NCI-H2227 (cell line): Measurements from ENCODE around the gene VLDLR.
"Not testable (repeated sequence)": the region's sequence is repeated elsewhere in the genome, so short reads cannot be mapped to it uniquely, and the experiment has no call there.

Source experiments
- DNase-seq: peaks from one replicate; lab custom pipeline; 2025; ENCODE audit not compliant: unreplicated experiment; lab: John Stamatoyannopoulos, UW

Gene VLDLR

DNA sequence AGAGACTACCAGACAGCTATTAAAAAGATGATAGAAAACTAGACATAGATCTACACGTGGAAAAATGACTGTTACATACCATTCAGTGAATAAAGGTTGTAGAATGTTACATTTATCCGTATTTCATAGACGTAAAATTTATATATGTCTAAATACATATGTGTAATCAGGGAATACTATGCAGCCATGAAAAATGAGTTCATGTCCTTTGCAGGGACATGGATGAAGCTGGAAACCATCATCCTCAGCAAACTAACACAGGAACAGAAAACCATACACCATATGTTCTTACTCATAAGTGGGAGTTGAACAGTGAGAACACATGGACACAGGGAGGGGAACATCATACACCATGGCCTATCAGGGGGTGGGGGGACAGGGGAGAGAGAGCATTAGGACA is 85.7 kb downstream of the VLDLR start:
- DNase-seq, result not testable (repeated sequence)
